SKM-1 treated with dmso at 0.1 percent for 144 hours (cell line): Measurements from ENCODE around the gene MYH3.

Source experiments
- DNase-seq: peaks from one replicate; lab custom pipeline; 2025; ENCODE audit not compliant: unreplicated experiment; lab: John Stamatoyannopoulos, UW

The MYH3 gene

DNA sequence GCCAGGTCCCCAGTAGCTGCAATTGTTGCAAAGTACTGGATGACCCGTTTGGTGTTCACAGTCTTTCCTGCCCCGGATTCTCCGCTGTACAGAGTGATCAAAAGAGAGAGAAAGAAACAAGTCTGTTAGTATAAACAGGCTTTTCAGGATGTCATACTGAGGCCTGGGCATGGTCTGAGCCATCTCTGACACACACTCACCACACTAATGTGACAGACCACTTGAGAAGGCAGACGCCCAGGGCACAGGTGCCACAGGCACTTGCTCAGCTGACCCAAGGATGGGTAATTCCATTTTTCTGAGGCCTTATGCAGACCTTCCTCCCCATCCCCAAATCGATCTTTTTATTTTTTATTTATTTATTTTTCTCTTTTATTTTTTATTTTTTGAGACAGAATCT lies 7.5 kb downstream of the MYH3 start:
- DNase-seq = no peak

DNA sequence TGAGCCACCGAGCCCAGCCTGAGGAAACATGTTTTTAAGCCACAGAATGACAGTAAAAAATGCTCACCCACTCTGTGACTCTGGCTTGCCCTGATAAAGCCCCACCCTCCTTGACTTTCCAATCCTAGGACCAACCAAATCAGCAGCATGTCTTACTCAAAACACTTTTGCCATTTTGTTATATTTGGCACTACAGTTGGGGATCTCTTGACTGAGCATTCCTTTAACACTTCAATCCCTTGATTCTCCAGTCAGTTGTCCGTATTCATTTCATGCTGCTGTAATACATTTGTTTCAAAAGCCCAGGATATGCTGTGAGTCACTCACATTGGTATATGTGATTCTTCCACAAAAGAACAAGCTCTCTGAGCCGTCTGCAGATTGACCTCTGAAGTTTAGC lies 8.2 kb downstream of the MYH3 start:
- DNase-seq = no peak

DNA sequence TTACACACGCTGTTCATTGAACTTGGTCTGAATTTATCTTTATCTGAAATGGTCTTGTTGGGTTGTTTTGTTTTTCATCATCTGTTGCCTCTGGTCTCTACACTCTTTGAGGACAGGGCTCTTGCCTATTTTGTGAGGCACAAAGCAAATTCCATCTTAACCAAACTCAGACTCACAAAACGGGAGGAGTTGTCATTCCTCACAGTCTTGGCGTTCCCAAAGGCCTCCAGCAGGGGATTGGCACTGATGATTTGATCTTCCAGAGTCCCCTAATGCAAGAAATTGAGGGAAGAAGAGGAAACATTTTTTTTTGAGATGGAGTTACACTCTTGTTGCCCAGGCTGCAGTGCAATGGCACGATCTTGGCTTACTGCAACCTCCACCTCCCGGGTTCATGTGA lies 8.7 kb downstream of the MYH3 start:
- DNase-seq = no peak

DNA sequence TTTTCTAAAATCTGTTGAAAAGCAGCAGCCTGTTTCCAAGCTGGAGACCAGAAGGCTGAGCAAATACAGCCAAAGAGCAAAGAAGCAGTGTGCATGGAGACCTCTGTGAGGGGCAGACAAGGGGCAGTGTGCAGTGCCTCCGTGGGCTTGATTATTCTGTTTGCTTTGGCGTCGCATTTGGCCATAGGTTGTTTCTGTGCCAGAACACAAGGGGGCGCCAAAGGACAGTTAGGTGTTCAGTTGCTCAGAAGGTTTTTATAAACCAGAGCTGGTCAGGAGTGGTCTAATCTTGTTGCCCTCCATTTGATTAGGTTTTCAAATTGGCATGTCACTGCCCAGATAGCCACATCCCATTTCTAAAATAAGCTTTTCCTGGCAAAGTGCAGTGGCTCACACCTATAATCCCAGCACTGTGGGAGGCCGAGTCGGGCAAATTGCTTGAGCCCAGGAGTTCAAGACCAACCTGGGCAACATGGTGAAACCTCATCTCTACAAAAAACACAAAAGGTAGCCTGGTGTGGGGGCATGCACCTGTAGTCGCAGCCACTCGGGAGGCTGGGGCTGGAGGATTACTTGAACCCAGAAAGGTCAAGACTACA lies 10.6 kb downstream of the MYH3 start:
- DNase-seq = peak; percentile 31

DNA sequence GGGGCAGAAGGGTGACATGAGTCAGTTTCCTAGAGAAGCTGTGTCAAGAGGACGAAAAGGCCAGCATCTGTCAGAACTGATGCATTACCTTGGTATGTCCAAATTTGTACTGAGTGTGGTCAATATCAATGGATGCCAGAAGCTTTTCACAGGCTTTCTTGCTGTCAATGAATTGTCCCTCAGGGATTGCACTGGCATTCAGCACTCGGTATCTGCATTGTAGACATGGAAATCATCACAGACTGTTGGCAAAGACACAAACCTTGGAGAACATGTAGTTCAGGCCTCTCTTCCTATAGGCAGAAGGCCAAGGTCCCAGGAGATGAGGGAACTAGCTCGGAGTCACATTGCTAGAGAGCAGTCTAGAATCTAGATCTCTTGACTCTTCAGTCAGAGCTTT lies 16.6 kb downstream of the MYH3 start:
- DNase-seq = no peak

DNA sequence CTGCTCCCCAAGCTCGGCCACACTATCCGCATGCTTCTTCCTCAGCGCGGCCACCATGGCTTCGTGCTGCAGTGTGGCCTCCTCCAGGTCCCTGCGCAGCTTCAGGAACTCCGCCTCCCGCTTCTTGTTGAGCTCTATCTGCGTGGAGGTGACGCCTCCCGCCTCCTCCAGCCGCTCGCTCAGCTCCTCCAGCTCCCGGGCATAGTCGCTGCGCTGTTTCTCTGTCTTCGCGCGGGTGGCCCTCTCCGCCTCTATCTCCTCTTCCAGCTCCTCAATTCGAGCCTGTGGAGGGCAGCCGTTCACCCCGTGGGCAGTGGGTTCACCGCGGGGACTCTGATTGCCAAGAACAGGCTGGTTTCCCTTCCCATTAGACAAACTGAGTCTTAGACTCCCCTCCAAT lies 19.0 kb downstream of the MYH3 start:
- no peak for DNase-seq

DNA sequence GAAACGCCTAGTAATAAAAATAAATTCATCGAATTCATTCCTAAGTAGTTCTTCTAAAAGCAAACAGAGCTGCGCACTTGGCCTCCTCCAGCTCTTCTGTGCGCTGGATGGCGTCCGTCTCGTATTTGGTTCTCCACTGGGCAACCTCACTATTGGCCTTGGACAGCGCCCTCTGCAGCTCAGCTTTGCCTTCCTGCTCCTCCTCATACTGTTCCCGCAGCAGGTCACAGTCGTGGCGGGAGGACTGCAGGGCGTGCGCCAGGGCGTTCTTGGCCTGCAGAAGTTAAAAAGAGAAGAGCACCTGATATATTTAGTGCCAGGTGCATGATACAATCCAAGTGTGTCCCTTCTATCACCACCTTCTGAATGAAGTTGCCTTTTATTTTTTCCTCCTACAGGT lies 21.8 kb downstream of the MYH3 start:
- no peak for DNase-seq

DNA sequence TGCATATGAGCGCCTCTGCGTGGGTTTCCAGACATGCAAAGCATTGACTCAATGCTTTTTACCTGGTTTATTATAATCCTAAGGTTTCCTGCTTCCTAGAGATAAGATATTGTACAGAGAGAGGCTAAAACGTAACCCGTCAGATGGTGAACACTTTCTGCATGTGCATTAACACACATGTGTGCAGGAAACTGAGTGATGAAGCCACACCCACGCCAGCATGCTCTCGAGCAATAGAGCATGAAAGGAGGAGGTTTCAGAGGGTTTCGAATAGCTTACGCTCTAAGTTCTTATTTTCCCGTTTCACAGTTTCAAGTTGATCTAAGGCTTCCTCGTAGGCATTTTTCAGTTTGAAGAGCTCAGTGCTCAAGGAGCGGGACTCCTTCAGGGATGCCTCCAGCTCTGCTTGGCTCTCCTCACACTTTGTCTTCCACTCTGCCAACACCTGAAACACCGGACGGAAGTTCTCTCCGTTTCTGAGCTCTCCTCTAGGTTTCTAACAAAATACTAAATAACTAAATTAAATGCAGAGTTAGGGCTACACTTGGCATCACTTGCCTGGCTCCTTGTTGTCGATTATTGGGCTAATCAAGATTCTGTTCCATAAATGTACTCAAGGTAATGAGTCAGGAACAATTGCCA lies 23.2 kb downstream of the MYH3 start:
- DNase-seq = no peak

DNA sequence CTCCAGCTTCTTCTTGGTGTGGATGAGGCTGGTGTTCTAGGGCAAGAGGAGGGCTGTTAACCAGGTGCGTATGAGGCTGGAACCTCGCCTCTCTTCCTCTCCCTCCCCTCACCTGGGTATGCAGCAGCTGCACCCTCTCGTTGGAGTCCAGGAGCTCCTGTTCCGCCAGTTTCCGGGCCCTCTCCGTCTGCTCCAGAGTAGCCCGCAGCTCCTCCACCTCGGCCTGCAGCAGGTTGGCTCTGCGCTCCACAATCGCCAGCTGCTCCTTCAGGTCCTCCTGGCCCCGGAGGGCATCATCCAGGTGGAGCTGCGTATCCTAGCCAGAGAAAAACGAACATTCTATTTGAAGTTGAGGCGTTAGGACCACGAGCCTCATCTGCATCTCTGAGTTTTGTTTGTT lies 25.4 kb downstream of the MYH3 start:
- no peak for DNase-seq

DNA sequence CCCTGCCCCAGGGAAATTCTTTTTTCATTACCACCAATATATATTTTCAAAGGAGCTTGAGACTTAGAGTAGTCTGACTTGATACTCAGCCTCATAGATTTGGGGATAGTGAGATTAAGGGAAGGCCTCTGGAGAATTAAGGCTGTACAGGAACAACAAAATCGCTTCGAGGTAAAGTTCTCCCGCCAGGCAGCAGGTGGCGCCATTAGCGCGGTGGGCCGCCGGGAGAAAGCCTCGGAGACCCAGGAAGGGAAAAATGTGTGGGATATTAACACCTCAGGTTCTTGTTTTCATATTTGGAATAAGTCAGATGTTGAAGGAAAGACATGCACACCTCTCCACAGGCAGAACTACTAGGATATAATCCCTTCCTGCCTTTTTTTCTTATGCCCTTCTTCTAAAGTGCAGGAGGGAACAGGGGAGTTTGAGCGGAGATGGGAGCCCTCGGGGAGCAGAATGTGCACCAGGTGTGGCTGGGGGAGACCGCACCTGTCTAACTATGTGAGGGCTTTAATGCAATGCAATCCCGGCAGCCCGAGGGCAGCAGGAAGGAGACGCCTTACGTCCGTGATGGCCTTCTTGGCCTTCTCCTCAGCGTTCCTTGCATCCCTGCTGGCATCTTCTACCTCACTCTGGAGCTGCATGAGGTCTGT lies 25.9 kb downstream of the MYH3 start:
- no peak for DNase-seq

DNA sequence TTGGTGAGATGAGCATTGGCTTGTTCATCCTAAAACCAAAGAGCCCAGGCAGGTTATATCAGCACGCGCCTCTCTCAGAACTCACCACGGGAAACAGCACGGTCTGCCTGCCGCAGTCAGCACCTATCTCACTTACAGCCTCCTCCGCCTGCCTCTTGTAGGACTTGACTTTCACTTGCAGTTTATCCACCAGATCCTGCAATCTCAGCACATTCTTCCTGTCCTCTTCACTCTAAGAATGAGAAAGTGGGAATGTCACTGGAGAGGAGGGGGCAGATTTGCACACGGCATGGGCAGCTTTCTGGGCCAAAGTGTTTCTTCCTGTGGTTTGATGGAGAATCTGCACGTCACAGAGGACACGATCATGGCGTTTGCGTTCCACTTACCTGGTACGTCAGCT lies 27.4 kb downstream of the MYH3 start:
- no peak for DNase-seq

DNA sequence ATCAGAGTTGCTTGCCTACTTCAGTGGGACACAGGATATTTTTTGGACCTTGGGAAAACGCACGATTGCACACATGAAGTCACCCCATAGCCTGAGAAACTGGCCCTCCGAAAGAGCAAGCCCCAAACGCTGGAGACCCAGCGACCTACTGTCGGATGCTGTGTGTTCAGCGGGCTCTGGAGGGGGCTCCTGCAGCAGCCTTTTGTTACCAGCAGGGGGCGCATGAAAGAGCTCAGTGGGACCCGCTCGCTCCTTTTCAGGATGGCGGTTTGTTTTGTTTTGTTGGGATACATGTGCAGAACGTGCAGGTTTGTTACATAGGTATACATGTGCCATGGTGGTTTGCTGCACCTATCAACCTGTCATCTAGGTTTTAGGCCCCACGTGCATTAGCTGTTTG lies 28.4 kb downstream of the MYH3 start:
- no peak for DNase-seq

DNA sequence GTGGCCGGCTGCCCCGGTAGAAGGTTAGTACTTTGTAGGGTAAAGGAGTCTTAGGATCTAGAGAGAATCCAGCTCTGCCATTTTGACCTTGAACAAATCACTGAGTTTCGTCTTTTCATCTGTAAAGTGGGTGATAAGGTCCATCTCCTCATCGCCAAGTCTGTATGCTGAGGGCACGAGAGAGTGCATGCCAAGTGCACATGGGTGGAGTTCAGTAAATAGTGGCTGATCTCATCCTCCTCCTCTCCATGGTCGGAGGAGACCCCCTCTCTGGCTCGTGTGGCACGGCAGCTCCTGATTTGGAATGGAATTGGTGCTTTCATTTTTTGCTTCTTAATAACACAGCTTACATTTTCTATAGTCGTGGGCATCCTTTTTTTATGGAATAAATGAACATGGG lies 30.7 kb downstream of the MYH3 start:
- DNase-seq = no peak

DNA sequence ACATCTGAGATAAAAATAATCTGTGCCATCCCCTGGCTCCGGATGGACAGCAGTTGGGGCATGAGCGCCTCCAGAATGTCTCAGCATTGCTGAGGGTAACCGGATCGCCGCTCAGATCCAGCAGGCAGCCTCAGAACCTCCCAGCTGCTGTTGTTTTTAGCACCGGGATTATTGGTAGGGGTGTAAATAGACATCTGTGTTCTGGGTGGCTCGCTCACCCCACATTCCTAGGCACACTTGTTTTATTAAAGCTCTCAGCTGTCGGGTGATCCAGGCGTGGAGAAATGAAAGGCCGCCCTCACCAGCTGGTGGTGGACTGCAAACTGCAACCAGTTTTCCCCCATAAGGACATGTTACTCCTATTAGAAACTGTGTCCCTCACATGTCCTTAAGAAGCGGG lies 32.1 kb downstream of the MYH3 start:
- no peak for DNase-seq

DNA sequence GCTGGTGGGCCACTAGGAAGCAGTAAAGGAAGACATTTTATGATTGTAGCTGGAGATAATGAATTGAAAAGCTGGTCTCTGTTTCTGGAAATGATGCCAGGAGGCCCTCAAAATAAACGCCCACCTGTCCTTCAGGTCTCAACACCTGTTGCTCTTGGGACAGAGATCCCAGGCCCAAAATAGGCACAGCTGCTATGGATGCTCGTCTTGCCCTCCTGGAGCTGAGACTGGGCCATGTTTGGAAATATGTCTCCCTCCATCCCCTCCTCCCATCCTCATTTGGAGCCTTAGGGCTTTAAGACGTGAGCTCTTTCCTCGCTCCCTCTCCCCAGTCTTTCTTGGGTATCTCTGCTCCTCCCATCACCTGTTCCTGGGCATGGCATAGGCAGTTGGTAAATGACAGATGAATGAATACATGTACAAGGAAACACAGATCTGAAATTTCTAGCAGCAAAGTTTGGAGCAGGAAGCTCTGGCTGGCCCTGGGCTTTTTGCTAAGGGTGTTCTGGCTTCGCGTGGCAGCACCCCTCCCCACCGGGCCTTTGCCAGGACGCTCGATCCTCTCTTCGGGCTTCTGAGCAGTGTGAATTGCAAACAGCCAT lies 33.3 kb downstream of the MYH3 start:
- no peak for DNase-seq

DNA sequence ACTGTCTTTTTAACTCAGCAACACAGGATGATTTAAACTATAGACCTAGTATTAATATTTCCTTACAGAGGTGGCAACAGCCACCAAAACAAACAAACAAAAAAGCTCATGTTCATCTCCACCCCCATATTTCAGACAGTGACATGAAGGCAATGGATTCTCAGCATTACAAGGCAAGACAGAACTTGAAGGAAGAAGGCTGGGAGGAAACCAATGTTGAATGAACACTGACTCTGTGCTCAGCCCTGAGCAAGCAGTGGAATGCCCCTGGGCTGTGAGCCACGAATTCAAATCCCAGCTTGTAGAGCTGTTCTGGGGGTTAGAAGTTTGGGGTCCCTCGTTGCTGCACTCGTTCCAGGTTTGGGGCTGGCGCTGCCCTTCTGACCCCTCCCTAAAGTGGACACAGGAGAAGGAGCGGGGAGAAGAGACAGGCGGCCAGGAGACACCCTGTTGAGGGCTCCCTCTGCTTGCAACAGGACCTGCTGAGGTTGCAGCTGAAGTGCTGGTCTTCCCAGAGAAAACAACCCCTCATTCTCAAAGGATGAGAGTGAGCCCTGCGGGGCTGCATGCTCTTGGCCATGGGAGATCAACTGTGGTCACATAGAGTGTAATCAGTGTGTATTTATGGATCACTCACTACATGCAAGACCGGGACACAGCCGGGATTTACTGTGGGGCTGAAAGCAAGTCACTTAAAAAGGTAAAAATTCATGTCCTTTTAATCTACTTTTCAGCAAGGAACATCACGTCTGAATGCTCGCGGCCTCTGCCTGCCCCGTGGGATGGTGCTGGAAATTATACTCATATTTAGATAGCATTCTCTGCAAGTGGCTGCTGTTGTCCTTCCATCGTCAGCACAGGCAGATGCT lies 34.3 kb downstream of the MYH3 start:
- no peak for DNase-seq

DNA sequence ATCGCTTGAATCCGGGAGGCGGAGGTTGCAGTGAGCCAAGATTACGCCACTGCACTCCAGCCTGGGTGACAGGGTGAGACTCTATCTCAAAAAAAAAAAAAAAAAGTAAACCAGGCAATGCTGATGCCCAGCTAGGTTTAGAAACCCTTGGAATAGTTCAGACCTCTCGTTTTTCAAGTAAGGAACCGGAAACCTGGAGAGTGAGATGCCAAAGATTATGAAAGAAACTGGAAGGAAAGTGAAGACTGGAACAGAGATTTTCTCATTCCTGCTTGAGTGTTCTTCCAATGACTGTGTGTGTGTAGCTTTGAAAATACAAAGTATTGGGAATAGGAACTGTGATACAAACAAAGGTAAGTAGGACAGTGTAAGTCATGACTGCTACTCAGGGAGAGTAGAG lies 35.7 kb downstream of the MYH3 start:
- no peak for DNase-seq

DNA sequence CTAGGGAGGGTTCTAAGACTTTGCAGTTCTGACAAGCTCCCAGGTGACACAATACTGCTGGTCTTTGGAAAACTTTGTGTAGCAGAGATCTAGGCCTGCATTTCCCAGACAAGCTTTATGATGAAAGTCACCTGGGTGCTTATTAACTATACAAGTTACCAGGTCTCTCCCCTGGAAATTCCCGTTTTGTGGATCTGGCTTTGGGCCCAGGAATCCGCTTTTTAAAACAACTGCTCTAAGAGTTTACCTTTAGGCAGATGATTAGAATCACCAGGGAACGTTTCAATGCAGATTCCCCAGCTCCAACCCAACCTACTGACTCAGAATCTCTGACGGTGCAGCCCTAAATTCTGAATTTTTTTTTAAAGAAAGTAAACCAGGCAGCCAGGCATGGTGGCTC lies 36.3 kb downstream of the MYH3 start:
- DNase-seq = no peak

DNA sequence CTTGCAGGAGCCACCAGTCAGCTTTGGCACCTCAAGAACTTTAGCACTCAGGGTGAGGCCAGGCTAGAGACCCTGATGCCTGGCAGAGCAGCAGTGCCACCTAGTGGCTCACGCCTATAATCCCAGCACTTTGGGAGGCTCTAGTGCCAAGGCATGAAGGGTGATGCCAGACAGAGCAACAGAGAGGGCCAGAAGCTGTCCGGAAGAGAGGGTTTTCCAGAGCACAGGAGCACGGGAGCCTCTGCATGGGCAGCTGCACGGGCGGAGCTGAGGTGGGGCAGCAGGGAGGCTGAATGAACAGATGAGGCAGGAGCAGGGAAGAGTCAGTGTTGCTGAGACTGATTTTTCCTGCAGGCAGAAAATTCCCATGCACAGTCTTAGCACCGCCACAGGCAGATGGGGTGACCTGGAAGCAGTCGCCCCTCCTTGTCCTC lies 38.9 kb downstream of the MYH3 start:
- DNase-seq = peak; percentile 24

DNA sequence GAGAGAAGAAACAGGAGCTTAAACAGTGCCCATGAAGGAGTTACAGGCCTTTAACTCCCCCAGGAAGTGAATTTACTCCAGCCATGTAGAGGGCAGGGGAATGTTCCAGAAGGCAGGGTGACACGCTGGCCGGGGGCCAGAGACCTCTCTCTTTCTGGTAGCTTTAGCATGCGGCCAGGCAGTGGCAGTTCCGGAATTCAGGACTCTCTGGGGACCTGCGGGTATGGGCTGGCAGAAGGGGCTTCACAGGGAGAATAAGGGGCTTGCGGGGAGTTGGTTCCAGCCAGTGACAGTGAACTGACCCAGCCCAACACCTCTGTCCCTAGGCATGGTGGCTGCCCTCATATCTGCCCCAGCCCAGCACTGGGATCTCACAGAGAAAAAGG lies 40.0 kb downstream of the MYH3 start:
- DNase-seq = no peak

DNA sequence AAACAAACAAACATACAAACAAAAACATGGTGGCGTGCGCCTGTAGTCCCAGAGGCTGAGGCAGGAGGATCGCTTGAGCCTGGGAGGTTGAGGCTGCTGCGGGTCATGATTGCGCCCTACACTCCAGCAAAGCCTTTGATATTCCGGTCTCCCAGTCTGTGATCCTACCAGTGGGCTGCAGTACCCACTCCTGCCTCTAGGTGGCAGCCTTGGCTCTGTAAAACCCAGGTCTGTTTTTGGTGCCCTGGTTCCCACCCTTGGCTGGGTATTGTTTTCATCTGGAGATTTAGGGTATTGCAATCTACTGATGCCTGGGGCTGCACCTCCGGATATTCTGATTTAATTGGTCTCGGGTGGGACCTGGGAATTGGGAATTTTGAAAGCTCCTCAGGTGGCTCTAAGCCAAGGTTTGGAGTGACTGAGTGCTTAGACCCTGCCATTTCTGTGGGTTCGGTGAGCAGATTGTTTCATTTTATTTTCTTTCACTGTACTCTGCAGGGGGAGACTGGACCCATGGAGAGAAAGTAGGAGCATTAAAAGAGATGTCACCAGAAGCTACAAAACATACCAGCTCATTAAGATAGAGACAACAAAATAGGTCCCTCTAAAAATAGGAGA lies 40.5 kb downstream of the MYH3 start:
- DNase-seq = peak; percentile 29
